HCT116 (cell line): ENCODE data around the gene HIPK2. TPM values are rescaled to one million over a fixed set of nuclear protein-coding genes. Genes with fewer than 3 reads are reported as not detected.

Experiments
- ATAC-seq: fragments of 200-7000 bp; cut with Tn5 transposase; 2 replicates; pipeline ENCODE4 v1.9.1; 2020; ENCODE audit warnings: mild to moderate bottlenecking, moderate library complexity
- BruUV-seq: library from RNA; stranded (reverse); fragments of 400-500 nt; replicated peaks from 2 replicates; lab custom pipeline; 2021; lab: Mats Ljungman, UMichigan
- CTCF ChIA-PET: fragments of 300-600 bp; sonication (Branson Sonifier 250); formaldehyde crosslinking; loops from one replicate; lab custom pipeline; 2021; ENCODE audit warnings: antibody characterized with exemption; lab: Charles Lee
- POLR2A ChIA-PET: fragments of 300-600, 350-600 bp; sonication (Branson Sonifier 250); formaldehyde crosslinking; loops from one replicate; lab custom pipeline; 2021; ENCODE audit warnings: antibody characterized with exemption; lab: Charles Lee
- RAD21 ChIA-PET, 2 experiments: fragments of 300-600 bp; sonication (Branson Sonifier 250); formaldehyde crosslinking; loops; one replicate each; lab custom pipeline; 2023; ENCODE audit warnings: low total read pairs in 2 of 2; ENCODE audit not compliant: uncharacterized antibody in 2 of 2, unreplicated experiment in 2 of 2, low non-redundant PET in 1 of 2; lab: Charles Lee
- DNase-seq: peaks from one replicate; pipeline ENCODE4 v3.0.0-alpha.2; 2010; ENCODE audit warnings: low read depth, low spot score
- H2AFZ ChIP-seq: fragments of 200-600 bp; shearing (Covaris generic), sonication (generic); 2 replicates; pipeline ENCODE4 v1.6.1; 2017; ENCODE audit warnings: low read depth, mixed run types, mixed read lengths, antibody characterized with exemption, low read length; ENCODE audit not compliant: poor library complexity, severe bottlenecking
- H3K27ac ChIP-seq: 2 replicates; pipeline ENCODE4 v1.5.1; 2012; ENCODE audit warnings: low read depth, low read length
- H3K27me3 ChIP-seq: fragments of 200-600 bp; sonication (generic); 2 replicates; pipeline ENCODE4 v1.6.1; 2016; ENCODE audit warnings: mixed run types, low read length, mixed read lengths; ENCODE audit not compliant: insufficient read depth
- H3K36me3 ChIP-seq, 2 experiments: fragments of 200-500 bp in 1 of 2; fragments of 200-600 bp in 1 of 2; sonication (Bioruptor generic) in 1 of 2; sonication (generic) in 1 of 2; 2 replicates each; pipeline versions ENCODE4 v1.5.1 to v1.6.1; 2014 to 2016; ENCODE audit warnings: low read length in 2 of 2, inconsistent platforms in 1 of 2, mixed read lengths in 1 of 2, mixed run types in 1 of 2; ENCODE audit not compliant: insufficient read depth in 2 of 2, control insufficient read depth in 1 of 2
- H3K4me1 ChIP-seq, 2 experiments: fragments of 200-600 bp in 1 of 2; sonication (generic) in 1 of 2; 2 replicates each; pipeline versions ENCODE4 v1.5.1 to v1.6.1; 2012 to 2017; ENCODE audit warnings: low read length in 2 of 2, inconsistent platforms in 1 of 2, mild to moderate bottlenecking in 1 of 2, mixed read lengths in 1 of 2, mixed run types in 1 of 2, moderate library complexity in 1 of 2; ENCODE audit not compliant: insufficient read depth in 2 of 2, control insufficient read depth in 1 of 2
- H3K4me2 ChIP-seq: fragments of 200-600 bp; sonication (generic); 2 replicates; pipeline ENCODE4 v1.6.1; 2017; ENCODE audit warnings: mixed run types, low read length, mixed read lengths
- H3K4me3 ChIP-seq, 2 experiments: fragments of 200-600 bp in 1 of 2; sonication (generic) in 1 of 2; replicated peaks in 1 of 2; 2 replicates each; pipeline ENCODE4 v1.5.1; 2011 to 2016; ENCODE audit warnings: low read length in 2 of 2, control low read depth in 1 of 2, low read depth in 1 of 2, mild to moderate bottlenecking in 1 of 2, mixed read lengths in 1 of 2, mixed run types in 1 of 2
- H3K79me2 ChIP-seq: fragments of 200-600 bp; sonication (generic); 2 replicates; pipeline ENCODE4 v1.6.1; 2017; ENCODE audit warnings: mild to moderate bottlenecking, mixed run types, low read length, moderate library complexity, mixed read lengths; ENCODE audit not compliant: insufficient read depth
- H3K9ac ChIP-seq: fragments of 200-600 bp; sonication (generic); 2 replicates; pipeline ENCODE4 v1.6.1; 2016; ENCODE audit warnings: low read length, mixed read lengths
- H3K9me2 ChIP-seq: fragments of 200-600 bp; sonication (generic), shearing (Covaris generic); 2 replicates; pipeline ENCODE4 v1.6.1; 2017; ENCODE audit warnings: mixed run types, mild to moderate bottlenecking, moderate library complexity; ENCODE audit not compliant: insufficient read depth
- H3K9me3 ChIP-seq, 2 experiments: fragments of 200-500 bp in 1 of 2; fragments of 200-600 bp in 1 of 2; sonication (Bioruptor generic) in 1 of 2; sonication (generic) in 1 of 2; 2 replicates each; pipeline ENCODE4 v1.6.1; 2014 to 2017; ENCODE audit warnings: low read length in 2 of 2, mixed read lengths in 2 of 2, inconsistent platforms in 1 of 2, low read depth in 1 of 2, mild to moderate bottlenecking in 1 of 2, mixed run types in 1 of 2, moderate library complexity in 1 of 2; ENCODE audit not compliant: control insufficient read depth in 1 of 2, insufficient read depth in 1 of 2
- H4K20me1 ChIP-seq: fragments of 200-600 bp; sonication (generic), shearing (Covaris generic); 2 replicates; pipeline ENCODE4 v1.6.1; 2017; ENCODE audit warnings: mixed run types, mild to moderate bottlenecking, moderate library complexity; ENCODE audit not compliant: insufficient read depth
- REST ChIP-seq: IDR thresholded peaks from 2 replicates; pipeline ENCODE4 v1.6.1; 2012; ENCODE audit warnings: low read depth
- ZBTB33 ChIP-seq: IDR thresholded peaks from 2 replicates; pipeline ENCODE4 v1.6.1; 2011; ENCODE audit warnings: mild to moderate bottlenecking, low read length, moderate library complexity; ENCODE audit not compliant: insufficient replicate concordance; ENCODE audit errors: extremely low read depth
- intact Hi-C: fragments of 100-400 bp; cut with micrococcal nuclease; formaldehyde crosslinking; loops from 2 replicates; pipeline ENCODE4 v1.10.0; 2022
- total RNA-seq: library from RNA; stranded (reverse); gene quantifications from one replicate; pipeline ENCODE4 v1.2.1, GENCODE V29; 2021; ENCODE audit not compliant: unreplicated experiment

Gene HIPK2
- total RNA-seq, 1 experiment from 2014 or later, result 49.5 TPM

DNA sequence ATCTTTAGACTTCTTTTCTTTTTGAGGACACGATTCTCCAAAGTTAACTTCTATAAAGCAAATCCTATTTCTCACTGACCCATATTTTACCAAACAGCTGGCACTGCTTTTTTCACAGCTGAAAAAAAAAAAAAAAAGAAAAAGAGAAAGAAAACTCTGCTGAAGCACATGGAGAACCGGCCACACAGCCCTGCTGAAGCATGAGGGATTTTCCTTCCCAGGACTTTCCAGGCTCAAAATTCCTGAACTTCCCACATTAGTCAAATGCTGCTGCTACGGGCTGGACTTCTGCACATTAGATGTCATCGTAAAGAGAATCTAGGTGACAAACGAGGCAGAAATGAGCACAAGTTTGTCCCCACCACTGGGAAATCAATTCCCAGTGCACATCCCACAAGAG, 25.2 kb downstream of the HIPK2 start:
- Histone ChIP-seq H3K4me1 (peaks cover 9 to 17% of the 10 kb centered on the region in 2 experiments), H4K20me1 (no peaks in the 10 kb centered on the region), H3K9me2 (no peaks in the 10 kb centered on the region)
- intact Hi-C loops, result no loop called here
- TF ChIP-seq REST (no peak), ZBTB33 (no peak)
- TF ChIP-seq, all 23 proteins: peak for 0
- DNase-seq, result no peak
- ChIA-PET RAD21 (interaction anchor here in 1 of 2 experiments (0.8 kb wide), 1 partner anchor 120 kb away, joined by 3 read pairs; no protein-coding TSS in a partner anchor), CTCF (interaction anchor here (1.0 to 1.4 kb wide), 4 partner anchors 8 to 134 kb away, joined by 3 to 6 read pairs (median 4); no protein-coding TSS in a partner anchor), POLR2A (no interaction called here)
- Histone ChIP-seq H3K9ac (no peak overlapping the region), H3K4me3 (no peak overlapping the region), H3K79me2 (peaks cover 64% of the 10 kb centered on the region), H3K4me2 (no peak overlapping the region), H3K36me3 (no peaks in the 10 kb centered on the region), H3K9me3 (no peaks in the 10 kb centered on the region), H3K27ac (no peak overlapping the region), H3K27me3 (no peaks in the 10 kb centered on the region), H2AFZ (no peak overlapping the region)
- BruUV-seq, result no TSS peak
- ATAC-seq, result no peak
